ENCODE data around the gene MPG.

Gene MPG

GRCh38 chr16:83781-84615 is 6.0 kb downstream of the MPG start:
- TF ChIP-seq, protein P1, sequence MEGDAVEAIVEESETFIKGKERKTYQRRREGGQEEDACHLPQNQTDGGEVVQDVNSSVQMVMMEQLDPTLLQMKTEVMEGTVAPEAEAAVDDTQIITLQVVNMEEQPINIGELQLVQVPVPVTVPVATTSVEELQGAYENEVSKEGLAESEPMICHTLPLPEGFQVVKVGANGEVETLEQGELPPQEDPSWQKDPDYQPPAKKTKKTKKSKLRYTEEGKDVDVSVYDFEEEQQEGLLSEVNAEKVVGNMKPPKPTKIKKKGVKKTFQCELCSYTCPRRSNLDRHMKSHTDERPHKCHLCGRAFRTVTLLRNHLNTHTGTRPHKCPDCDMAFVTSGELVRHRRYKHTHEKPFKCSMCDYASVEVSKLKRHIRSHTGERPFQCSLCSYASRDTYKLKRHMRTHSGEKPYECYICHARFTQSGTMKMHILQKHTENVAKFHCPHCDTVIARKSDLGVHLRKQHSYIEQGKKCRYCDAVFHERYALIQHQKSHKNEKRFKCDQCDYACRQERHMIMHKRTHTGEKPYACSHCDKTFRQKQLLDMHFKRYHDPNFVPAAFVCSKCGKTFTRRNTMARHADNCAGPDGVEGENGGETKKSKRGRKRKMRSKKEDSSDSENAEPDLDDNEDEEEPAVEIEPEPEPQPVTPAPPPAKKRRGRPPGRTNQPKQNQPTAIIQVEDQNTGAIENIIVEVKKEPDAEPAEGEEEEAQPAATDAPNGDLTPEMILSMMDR (IDR thresholded peaks at IDR 0.05; ENCODE audit: borderline replicate concordance, control extremely low read depth, extremely low read depth, insufficient read depth, missing control alignments): no peak
- in situ Hi-C loops (cut with MboI; ENCODE audit: low sequenced_read_pairs, unreplicated experiment): no loop called here
- DNase-seq (ENCODE audit: low spot score): no peak

- in situ Hi-C loops (cut with MboI; ENCODE audit: low sequenced_read_pairs, unreplicated experiment): no loop called here
- DNase-seq (ENCODE audit: low spot score): peak; percentile 80
- TF ChIP-seq, protein P1 (IDR thresholded peaks at IDR 0.05; ENCODE audit: borderline replicate concordance, control extremely low read depth, extremely low read depth, insufficient read depth, missing control alignments): no peak
Observed at GRCh38 chr16:84718-85406, 6.8 kb downstream of the MPG start.

DNA sequence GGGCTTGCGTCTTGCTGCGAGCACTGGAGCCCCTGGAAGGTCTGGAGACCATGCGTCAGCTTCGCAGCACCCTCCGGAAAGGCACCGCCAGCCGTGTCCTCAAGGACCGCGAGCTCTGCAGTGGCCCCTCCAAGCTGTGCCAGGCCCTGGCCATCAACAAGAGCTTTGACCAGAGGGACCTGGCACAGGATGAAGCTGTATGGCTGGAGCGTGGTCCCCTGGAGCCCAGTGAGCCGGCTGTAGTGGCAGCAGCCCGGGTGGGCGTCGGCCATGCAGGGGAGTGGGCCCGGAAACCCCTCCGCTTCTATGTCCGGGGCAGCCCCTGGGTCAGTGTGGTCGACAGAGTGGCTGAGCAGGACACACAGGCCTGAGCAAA is 7.4 kb downstream of the MPG start:
- in situ Hi-C loops (cut with MboI; ENCODE audit: low sequenced_read_pairs, unreplicated experiment): no loop called here
- no peak for DNase-seq (ENCODE audit: low spot score)
- TF ChIP-seq, protein P1 (IDR thresholded peaks at IDR 0.05; ENCODE audit: borderline replicate concordance, control extremely low read depth, extremely low read depth, insufficient read depth, missing control alignments): no peak

- TF ChIP-seq, protein P1 (IDR thresholded peaks at IDR 0.05; ENCODE audit: borderline replicate concordance, control extremely low read depth, extremely low read depth, insufficient read depth, missing control alignments): no peak
- in situ Hi-C loops (cut with MboI; ENCODE audit: low sequenced_read_pairs, unreplicated experiment): no loop called here
- no peak for DNase-seq (ENCODE audit: low spot score)
Observed at GRCh38 chr16:85865-86264, 7.8 kb downstream of the MPG start.

DNA sequence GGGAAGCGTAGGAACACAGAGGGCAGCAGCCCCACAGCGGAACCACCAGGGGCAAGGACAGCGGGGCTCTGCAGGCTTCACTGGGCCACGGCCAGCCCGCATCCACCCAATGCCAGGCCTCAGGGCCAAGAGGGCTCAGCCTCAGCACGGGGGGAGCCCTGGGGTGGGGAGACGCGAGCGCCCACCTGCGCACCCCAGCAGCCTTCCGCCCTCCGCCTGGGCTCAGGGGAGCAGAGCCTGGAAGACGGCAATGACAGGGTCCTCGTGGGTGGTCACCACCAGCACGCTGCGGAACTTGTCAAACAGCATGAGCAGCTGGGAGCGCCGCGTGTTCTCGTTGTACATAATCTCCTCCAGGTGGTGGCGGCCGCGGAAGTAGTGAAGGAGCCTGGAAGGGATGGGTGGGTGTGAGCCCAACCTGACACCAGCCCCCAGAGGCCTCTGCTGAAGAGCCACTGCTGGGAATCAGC is 8.5 kb downstream of the MPG start:
- TF ChIP-seq, protein P1 (IDR thresholded peaks at IDR 0.05; ENCODE audit: borderline replicate concordance, control extremely low read depth, extremely low read depth, insufficient read depth, missing control alignments): no peak
- no peak for DNase-seq (ENCODE audit: low spot score)
- in situ Hi-C loops (cut with MboI; ENCODE audit: low sequenced_read_pairs, unreplicated experiment): no loop called here

- no peak for DNase-seq (ENCODE audit: low spot score)
- TF ChIP-seq, protein P1 (IDR thresholded peaks at IDR 0.05; ENCODE audit: borderline replicate concordance, control extremely low read depth, extremely low read depth, insufficient read depth, missing control alignments): no peak
- in situ Hi-C loops (cut with MboI; ENCODE audit: low sequenced_read_pairs, unreplicated experiment): no loop called here
Observed at GRCh38 chr16:88613-89012, 10.6 kb downstream of the MPG start.
